ENCODE data around the gene RNF215.

DNA sequence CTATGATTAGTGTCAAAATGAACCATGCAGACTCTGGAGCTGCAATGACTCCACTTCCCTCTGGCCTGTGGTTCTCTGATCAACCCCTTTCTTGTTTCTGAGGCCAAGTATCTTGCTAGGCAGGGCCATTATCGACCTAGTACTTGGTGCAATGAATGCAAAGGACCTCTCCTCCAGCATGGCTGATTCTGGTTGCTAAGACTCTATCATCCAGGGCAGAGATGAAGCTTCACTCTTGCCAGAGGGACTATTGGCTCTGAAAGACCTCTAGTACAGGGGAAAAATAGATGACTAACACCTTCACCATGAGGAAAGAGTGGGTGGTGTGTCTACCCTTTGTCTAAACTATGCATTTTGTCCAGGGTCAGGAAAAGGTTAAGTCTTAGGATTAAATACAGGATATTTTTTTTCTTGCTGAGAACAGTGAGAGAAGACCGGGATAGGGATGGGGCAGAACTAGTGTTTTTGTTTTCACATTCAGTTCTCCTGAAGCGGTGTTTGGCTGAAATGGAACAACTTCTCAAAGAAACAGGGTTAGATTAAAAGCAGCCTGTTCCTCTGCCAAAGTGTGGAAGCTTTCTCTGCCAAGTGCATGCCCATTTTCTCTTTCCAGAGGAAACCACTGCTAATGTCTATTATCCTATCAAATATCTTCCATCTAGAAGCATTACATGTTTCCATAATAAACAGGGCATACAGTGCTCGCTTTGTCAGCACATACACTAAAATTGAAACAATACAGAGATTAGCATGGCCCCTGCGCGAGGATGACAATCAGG is 33.3 kb upstream of the RNF215 start:
- no peak for TF ChIP-seq CTCF (IDR thresholded peaks at IDR 0.05; ENCODE audit: low read length)
- no peak for TF ChIP-seq EZH2 (IDR thresholded peaks at IDR 0.05; ENCODE audit: borderline replicate concordance, low read length)

Measured in OCI-LY1 (cell line).